HG03064 (cell line): ENCODE measurements around the gene ITGA11.

Source experiments
- ATAC-seq: cut with Tn5 transposase; IDR thresholded peaks from one replicate; pipeline ENCODE4 v1.9.1; 2021; ENCODE audit warnings: low read depth; ENCODE audit not compliant: unreplicated experiment

The ITGA11 gene

DNA sequence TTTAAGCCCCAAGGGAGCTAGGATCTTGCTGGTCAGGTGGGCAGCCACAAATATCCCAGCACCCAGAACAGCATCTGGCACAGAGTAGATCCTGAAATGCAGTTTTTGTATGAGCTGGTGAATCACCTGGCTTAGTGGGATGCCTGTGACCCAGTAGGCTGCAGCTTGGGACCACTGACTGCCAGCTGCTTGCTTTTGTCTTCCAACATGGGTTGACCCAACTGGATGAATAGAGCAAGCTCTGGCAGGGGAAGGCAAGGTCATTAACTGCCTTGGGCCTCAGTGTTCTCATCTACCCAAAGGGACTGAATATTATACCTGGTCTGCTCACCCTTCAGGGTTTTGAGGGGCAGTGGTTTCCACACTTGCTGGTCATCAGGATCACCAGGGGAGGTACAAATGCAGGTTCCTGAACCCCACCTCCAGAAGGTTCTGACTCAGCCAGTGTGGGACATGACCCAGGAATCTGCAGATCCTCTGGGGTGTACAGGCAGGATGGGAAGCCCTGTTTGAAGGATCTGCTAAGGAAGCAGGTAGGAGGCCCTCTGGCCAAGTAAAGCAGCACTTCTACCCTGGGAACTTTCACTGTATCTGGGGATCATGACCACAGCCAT is 55.4 kb downstream of the ITGA11 start:
- no peak for ATAC-seq

DNA sequence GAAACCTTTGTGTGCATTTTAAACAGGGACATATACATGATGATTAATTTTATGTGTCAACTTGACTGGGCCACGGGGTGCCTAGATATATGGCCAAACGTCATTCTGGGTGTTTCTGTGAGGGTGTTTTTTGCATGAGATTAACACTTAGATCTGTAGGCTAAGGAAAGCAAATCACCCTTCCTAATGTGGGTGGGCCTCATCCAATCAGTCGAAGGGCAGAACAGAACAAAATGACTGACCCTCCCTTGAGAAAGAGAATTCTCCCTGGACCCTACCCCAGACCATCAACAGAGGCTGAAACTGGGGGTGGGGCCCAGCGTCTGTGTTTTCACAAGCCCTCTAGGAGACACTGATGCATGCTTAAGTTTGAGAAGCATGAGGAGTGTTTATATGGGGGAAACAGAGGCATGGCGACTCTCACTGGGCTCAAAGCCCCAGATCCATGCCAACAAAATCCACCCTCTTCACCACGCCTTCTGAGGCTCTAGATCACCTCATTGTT is 56.2 kb downstream of the ITGA11 start:
- ATAC-seq: no peak

DNA sequence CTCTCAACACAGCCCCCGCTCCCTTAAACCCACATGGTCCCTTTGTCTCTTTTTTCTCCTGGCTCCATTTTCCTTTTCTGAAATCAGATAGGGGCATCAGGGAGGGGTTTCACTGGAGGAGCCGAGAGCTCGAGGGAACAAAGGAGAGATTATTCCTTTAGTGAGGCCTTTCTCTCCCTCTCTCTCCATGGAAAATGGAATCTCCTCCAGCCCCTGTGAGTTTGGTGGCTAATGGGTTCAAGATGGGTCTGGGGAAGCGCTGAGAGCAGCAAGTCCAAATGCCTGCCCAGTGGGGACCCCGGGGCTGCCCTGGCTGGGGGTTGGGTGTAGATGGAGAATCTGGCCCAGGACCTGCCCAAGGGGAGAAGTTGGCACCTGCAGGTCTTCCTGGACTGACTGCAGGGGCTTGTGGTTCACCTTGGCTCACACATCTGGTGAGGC is 56.8 kb downstream of the ITGA11 start:
- no peak for ATAC-seq

DNA sequence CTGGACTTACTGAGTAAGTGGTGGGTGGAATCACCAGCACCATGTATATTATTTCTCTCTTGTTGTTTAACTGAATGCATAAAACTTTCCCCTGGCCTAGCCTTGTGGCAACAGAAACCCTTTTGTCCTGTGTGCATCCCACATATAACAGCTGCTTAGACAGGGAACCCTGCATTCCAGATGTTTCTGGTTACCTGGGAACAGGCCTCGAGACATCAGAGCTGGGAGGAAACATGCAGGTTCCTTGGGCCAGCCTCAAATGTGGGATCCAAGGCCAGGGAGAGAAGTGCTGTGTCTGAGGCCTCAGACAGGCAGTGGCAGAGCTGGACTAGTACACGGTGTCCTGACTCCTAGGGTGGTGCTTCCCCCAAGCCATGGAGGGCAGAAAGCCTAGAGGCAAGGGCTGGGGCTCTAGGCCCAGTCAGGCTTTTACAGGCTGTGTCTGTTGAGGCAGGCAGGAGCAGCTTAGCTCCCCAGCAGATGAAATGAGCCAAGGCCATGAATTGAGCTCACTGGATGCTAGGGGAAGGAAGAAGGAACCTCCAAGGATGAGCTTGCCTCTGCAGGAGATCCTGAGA is 57.7 kb downstream of the ITGA11 start:
- ATAC-seq: no peak

DNA sequence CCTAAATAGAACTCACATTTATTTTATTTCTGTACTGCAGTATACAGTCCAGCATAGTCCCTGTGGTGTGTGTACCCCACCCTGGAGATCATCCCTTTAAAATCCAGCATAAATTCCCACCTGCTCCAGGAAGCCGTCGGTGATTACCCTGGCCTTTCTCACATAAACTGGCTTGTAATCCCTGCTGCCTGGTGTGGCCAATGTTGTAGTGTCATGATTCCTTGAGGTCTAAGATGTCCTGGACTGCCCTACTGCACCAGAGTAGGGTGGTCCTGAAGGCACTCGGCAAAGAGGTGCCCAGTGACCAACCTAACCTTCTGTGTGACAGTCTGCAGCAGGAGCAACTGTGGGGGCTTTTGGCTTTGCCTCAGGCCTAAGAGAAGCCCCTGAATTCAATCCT is 58.9 kb downstream of the ITGA11 start:
- no peak for ATAC-seq

DNA sequence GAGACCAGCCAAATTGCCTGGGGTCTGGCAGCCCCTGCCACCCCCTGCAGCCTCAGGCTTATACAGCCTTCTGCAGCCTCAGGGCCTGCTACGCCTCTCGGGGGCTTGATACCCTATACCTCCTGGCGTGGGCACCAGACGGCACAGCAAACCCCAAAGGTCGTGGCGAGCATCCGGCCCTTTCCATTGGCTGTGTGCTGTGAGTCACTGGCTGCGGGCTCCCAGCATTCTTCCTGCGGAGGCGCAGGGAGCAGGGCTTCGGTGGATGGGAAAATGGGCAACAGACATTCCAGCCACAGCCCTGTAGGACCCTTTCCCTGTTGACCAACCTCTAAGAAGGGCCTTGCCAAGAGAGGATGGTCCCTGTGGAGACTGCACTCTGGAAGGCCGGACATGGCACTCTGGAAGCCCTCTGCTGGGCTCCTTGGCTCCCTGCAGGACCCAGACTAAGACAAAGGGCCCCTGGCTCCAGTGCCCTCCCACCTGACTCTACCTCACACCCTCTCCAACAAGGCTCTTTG is 59.6 kb downstream of the ITGA11 start:
- ATAC-seq: no peak

DNA sequence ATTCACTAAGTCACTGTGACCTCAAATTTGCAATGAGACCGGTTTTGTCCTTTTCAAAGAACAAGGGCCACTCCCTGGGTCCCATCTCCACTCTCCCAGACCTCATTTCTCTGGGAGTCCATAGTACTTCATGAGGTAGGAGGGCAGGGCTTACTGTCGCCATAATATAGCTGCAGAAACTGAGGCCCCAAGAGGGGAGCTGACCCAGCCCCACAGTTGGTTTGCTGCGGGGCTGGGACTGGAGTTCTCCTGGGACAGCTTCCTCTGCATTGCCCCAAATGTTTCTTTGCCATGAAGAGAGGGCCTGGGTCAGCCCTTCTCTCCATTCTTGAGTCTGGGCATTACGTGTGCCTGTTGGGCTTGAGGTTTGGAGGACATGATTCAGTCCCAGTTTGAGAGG is 60.1 kb downstream of the ITGA11 start:
- no peak for ATAC-seq

DNA sequence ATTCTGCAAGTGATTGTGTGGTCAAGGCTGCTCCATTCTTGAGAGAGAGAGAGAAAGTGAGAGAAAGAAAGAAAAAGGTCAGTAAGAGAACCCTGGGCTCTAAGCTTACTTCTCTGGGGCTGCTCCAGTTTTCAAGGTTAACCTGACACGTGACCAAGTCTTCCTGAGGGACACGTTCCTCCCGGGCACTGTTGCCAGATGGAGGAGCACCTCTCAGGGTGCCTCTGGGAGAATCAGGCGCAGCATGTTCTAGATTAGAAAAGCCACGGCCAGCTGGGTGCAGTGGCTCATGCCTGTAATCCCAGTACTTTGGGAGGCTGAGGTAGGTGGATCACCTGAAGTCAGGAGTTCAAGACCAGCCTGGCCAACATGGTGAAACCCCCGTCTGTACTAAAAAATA is 60.8 kb downstream of the ITGA11 start:
- ATAC-seq: no peak

DNA sequence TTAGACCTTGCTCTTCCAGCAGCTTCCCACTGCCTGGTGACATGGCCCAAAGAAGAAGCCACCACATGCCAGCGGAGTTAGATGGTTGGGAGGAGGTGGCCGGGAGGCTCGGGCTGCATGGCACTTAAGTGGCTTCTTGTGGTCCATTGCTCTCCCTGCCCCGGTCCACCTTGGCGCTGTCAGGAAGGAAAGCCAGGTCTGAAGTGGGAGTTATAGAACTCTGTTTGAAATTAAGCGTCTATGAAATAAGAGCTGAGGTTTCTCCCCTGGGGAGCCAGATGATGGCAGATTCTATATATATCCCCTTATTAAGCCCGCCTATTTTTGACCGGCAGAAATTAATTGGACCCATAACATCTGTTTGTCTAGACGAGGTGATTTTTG is 61.2 kb downstream of the ITGA11 start:
- no peak for ATAC-seq

DNA sequence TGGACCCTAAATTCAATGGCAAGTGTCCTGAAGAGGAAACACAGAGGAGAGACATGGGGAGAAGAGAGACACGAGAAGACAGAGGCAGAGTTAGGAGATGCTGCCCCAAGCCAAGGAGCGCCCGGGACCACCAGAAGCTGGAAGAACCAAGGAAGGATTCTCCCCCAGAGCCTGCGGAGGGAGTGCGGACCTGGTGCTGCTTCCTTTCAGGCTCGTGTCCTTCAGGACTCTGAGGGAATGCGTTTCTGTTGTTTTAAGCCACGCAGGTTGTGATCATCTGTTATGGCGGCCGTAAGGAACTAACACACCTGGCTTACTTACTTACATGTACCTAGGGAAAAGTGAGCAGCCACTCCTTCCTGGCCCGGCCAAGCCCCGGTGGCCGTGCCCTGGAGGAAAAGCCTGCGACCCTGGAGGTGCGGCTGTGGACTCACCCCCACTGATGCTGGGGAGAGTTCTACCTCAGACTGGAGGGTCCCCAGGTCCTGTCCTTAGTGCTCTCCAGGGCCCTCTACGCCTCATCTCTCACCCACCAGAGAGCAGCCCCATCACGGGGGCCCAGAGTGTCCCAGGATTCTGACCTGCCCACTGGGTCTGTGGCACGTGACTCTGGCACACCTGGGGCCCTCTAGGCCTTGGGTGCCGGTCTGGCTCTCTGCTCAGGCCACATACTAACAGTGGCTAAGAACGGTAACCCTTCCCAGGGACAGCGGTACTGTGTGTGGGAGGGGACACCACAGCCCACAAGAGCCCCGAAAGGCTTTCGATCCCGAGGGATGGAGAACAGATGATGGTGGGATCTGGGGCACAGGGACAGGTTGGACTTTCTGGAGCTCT is 61.8 kb downstream of the ITGA11 start:
- ATAC-seq: no peak

DNA sequence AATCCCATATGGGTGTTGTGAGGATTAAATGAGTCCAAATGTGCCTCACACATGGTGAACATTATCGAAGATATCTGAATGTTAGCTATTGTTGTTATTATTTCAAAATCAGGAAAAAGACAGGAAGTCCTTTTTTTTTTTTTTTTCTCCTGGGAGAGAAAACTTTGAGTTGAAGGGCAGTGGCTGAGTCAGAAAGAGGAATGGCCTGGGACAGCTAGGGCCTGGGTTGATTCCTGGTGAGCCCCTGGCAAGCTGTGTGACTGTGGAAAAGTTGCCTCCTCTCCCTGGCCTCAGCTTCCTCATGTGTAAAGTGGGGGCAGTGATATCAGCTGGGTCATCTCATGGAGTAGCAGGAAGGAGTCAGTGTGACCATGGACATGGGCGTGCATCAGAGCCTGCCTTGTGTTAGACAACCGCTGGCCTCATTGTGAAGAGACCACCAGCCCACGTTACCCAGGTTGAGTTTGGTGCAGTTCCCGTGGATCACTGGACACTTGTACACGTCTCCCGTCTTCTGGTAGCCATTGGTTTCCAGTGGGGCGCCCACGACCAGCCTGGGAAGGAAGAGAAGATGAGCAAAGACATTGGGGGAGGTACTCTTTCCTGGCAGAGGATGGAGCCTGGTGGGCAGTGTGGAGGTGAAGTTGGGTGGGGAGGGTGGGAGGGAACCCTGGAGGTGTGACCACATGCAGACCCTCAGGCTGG is 63.1 kb downstream of the ITGA11 start:
- ATAC-seq: no peak

DNA sequence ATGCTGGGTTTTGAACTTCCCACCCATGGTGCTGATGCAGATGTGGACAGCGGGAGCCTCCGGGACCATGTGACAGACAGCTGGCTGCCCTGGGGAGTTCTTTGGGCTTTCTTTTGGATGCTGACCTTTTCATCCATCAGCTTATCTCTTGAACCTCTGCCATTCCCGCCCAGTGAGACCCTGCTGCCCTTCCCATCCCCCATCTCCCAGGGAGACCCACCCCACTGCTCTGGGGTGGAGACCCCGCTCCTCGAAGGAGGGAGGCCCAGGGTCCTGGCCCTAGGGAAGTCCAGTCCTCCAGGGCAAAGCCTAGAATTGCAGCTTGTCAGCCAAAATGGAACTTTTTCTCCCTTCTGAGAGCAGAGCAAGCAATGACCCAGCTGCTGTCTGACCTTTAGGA is 64.0 kb downstream of the ITGA11 start:
- ATAC-seq: no peak

DNA sequence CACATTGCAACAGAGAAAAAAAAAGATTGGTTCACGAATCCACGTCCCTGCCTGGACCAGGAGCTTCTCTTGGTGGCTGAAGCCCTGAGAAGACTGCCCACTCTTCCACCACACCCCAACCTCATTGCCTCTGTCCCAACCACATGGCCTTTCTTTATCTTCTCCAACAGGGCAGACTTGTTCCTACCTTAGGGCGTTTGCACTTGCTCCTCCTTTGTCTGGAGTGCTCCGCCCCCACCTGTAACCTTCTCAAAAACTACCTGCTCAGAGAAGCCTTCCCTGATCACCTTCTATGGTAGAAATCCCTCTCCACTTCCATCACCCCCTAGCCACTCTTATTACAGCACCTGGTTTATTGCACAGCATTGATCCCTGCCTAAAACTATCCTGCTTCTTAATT is 64.7 kb downstream of the ITGA11 start:
- no peak for ATAC-seq

DNA sequence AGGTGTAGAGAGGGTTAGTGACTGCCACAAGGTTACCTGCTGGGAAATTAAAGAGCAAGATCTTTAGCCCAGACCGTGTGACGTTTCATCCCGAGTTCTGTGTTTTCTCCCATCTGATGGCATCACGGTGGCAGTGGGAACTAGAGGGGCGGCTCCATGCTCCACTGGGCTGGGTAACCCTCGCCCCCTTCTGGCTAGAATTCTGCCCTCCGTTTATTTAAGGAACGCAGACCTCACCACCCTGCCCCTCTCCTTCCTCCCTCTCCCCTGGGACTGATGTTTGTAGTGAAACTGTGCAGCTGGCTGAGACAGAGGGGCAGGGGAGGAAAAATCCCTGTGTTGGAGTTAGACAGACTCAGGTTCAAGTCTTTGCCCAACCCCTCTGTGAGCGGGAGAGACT is 65.6 kb downstream of the ITGA11 start:
- no peak for ATAC-seq

DNA sequence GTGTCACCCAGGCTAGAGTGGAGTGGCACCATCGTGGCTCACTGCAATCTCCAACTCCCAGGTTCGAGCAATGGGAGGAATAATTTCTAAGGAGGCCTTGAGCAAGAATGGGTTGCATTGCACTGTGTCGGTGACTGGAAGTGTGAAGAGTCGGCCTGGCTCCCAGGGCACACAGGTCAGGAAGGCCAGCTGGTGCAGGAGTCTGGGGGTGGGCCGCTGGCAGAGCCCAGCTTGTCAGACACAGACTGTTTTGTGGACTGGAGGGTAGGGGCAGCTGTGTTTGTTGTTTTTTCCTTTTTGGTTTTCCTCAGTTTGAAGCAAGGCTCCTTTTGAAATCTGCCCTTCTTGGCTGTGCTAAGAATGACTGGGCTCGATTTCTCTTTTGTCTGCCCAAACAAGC is 66.2 kb downstream of the ITGA11 start:
- ATAC-seq: no peak

DNA sequence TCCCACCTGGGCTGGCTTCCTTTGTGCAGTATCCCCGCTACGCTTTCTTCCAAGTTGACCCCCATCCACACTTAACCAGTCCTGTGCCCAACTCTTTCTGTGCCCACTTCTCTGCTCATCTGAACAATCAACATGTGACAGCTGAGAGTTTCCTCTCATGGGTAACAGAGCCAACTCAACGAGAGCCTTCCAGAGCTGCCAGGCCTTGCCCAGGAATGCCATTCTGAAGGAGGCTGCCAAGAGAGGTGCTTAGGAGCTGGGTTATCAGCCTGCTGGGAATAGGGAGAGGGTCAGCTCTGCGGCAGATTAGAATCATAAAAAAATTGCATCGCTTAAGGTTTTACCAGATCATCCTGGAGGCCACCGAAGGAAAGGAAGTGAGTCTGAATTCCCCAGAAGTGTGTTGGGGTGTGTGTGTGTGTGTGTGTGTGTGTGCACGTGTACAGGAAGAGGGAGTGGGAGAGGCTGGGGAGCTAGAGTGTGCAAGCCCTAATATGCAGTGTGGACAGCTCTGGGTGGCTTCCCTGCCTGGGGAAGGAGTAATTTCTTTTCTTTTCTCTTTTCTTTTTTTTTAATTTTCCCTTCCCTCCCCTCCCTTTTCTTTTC is 66.7 kb downstream of the ITGA11 start:
- ATAC-seq: no peak

DNA sequence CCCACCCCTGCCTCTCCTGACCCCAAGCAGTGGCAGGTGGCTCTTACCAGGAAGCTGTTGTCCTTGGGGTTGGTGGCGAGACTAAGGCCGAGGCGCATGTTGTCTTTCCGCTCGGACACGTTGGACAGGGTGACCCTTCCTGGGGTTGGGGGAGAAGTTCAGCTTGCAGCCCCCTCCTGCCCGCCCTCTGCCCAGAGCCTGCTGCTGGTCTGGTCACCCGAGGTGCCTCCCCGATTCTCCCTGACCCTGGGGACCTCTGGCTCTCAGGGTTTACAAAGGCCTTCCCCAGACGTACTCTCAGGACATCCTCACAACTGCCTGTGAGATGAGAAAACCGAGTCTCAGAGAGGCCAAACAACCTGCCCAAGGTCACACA is 67.3 kb downstream of the ITGA11 start:
- ATAC-seq: no peak

DNA sequence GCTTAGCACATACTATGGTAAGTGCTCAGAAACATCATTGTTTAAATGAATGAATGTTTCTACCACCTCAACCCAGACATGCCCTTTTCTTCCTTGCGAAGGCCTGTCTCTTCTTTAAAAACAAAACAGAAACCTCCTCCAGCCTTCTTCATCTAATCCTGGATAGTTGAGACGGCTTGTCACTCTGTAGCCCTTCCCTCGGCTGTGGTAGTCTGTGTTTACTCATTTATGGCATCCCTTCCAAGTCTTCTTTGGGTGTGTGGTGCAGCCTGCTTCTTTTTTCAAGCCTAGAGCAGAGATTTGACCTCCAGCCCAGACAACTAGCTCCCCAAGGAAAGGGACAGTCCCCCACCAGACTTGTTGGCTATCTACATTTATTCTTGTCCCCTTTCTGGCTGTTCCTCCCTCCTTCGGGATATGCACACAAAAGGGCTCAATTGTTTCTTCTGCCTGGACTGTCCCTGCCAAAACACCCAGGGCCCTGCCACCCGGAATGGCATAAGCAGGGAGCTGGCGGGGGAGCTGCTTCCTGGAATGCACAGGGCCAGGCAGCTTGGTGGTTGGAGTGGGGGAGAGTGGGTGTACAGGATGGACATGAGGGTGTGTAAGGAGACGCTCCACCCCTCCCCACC is 67.8 kb downstream of the ITGA11 start:
- ATAC-seq: no peak

DNA sequence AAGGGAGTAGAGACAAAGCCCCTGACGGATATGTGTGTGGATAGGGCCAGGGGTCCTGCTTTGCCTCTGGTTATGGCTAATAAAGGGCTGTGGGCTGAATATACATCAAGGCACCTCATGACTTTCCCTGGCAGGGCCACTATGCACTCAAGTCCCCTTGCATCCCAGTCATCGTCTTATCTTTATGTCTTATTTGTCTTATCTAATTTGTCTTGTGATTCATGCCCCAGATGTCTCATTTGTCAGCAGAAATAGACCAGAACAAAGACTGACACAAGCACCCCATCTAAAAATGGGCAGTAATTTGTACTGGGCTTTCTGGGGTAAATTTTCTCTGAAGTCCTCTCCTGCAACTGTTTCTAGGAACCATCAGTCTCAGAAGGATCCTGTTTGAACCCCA is 68.6 kb downstream of the ITGA11 start:
- no peak for ATAC-seq

DNA sequence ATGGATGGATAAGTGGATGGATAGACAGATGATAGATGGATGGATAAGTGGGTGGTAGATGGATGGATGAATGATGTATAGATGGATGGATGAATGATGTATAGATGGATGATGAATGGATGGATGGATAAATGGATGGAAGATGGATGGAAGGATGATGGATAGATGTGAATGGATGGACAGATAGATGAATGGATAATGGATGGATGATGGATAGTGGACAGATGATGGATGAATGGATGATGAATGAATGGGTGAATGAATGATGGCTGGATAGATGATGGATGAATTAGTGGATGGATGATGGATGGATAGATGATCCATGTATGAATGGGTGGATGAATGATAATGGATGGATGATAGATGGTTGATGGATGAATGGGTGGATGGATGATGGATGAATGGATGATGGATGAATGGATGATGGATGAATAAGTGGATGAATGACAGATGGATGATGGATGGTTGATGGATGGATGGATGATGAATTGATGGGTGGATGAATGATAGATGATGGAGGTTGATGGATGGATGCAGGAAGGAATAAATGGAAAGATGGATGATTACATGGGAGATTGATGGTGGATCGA is 69.3 kb downstream of the ITGA11 start:
- ATAC-seq: no peak
